22Rv1 (cell line): ENCODE results near the gene STRN4.

Experiments used
- ZFX ChIP-seq: fragments of 450-650 bp; IDR thresholded peaks from 2 replicates; pipeline ENCODE4 v1.6.1; 2017; ENCODE audit warnings: antibody characterized with exemption, borderline replicate concordance
- TF ChIP-seq, protein P1 (sequence below): fragments of 450-650 bp; IDR thresholded peaks from 2 replicates; pipeline ENCODE4 v1.5.1; 2017; ENCODE audit warnings: mild to moderate bottlenecking

DNA sequence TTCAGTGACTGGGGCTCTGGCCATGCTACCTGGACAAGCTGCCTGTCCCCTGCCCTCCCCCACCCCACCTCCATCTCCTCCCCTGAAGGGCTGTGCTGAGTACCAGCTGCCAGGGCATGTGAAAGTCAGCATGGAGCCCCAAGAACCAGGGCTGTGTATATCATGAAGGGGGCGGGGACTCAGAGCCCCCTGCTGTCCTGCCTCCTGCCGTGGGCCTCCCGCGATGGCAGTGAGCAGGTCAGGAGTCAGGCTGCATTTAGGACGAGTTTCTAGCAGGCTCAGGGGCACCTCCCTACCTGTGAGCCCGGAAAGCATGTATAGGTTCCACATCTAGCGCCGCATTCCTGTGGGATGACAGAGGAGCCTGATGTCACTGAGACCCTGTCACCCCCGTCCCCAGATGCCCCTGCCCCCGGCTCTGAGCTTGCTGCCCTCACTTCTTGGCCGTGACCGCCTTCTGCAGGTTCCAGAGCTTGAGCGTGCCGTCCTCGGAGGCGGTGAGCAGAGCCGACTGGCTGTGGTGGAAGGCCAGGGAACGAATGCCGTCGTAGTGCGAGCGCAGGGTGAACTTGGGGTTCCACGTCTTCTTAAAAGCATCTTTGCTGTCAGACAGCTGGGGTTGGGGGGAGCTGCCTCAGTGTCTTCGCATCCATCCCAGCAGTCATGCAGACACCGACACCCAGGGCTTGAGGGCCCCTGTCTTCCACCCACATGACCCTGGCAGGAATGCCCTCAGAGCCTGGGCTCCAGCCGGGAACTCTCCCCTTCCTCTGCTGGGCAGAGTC lies 21.0 kb downstream of the STRN4 start:
- TF ChIP-seq, protein P1, sequence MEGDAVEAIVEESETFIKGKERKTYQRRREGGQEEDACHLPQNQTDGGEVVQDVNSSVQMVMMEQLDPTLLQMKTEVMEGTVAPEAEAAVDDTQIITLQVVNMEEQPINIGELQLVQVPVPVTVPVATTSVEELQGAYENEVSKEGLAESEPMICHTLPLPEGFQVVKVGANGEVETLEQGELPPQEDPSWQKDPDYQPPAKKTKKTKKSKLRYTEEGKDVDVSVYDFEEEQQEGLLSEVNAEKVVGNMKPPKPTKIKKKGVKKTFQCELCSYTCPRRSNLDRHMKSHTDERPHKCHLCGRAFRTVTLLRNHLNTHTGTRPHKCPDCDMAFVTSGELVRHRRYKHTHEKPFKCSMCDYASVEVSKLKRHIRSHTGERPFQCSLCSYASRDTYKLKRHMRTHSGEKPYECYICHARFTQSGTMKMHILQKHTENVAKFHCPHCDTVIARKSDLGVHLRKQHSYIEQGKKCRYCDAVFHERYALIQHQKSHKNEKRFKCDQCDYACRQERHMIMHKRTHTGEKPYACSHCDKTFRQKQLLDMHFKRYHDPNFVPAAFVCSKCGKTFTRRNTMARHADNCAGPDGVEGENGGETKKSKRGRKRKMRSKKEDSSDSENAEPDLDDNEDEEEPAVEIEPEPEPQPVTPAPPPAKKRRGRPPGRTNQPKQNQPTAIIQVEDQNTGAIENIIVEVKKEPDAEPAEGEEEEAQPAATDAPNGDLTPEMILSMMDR = no peak
- no peak for TF ChIP-seq ZFX
